ENCODE measurements around the gene MAP7. TPM values are rescaled to one million over a fixed set of nuclear protein-coding genes. Genes with fewer than 3 reads are reported as not detected.
A peak's percentile ranks its signal among the peaks of the same experiment; 100 is the strongest.
"Not testable (repeated sequence)": the region's sequence is repeated elsewhere in the genome, so short reads cannot be mapped to it uniquely, and the experiment has no call there.

The MAP7 gene
- total RNA-seq (2014; rRNA removed; shearing (Covaris generic)) = 0.11 TPM in 1 of 2 replicates, not detected in the other

DNA sequence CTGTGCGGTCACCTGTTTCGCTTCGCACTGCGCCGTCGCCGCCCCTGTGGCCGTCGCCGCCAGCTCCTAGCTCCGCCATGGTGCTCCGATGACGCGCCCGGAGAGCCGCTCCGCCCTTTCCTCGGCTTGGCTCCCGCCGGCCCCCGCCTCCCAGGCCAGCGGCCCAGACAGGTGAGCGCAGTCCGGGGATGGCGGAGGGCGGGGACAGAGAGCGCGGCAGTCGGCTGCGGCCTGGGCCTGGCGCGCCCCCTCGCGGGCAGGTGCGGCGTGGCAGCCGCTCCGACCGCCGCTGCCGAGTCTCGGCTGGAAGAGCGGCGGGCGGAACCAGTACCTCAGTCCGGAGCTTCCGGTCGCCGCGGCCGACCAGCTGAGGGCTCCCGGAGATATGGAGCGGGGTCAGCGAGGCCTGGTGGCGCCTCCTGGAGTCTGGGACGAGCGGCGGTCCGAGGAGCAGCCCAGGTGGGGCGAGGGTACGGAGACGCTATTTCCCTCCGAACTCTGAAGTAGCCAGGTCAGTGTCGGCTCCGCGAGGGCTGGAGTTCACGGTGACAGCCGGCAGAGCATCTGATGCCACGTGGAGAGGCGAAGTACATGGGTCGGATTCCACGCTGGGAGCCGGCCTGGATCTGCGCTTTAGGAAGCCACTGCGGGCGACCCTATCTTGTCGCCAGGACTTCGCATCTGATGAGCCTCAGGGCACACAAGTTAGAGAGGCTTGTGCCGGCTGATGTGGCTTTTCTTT, at the start of gene MAP7:
Gene MAP7, minus strand, starts transcription at position 93 of the 742 bp plus-strand sequence. Its CDS starts 14 bp downstream, at position 79.
- Histone ChIP-seq H3K36me3 (no peaks in the 10 kb centered on the region; the same call in 1 of the 2 replicates), H3K9me3 (replicated peaks) (peaks cover 6% of the 10 kb centered on the region; the same call in 1 of the 2 replicates), H3K4me3 (peak within 1 kb of the TSS; percentile 56), H3K27me3 (replicated peaks) (peaks cover 53% of the 10 kb centered on the region), H3K27ac (no peak within 1 kb of the TSS), H3K4me1 (replicated peaks) (peaks cover 15% of the 10 kb centered on the region)
- DNase-seq (ENCODE audit: low read depth in 1 of 2, low spot score in 2 of 2) = peak in 1 of 2 experiments; percentile 9

DNA sequence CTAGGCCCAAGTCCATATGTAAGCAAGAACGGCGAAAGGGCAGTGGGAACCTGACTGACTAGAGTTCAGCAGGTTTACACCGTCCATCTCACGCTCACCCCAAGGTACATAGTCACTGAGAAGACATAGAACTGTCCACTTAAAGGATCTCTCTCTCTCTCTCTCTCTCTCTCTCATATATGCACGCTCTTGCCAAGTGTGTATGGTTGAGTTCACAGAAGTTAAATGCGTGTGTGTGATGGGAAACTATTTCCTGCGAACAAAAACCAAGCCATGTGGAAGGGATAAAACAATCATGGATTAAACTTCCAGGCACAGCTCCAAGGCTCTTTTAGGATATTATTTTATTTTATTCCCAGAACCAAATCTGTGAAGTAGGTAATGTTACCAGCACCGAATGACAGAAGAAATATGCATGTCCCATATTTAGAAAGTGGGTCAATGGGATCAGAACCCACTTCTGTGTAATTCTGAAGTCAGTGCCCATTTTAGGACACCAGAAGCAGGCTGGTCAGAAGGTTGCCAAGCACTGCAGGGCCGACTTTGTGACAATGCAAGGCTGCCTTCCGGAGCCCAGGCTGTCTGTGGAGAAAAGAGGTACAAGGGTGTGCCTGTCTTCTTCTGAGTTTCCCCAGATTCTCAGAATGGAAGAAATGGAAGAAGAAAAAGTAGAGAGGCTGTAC, 49.2 kb upstream of the MAP7 start:
- H3K4me1 ChIP-seq (replicated peaks) = peaks cover 13% of the 10 kb centered on the region
- no peak overlapping the region for H3K27ac ChIP-seq
- H3K9me3 ChIP-seq (replicated peaks) = no peaks in the 10 kb centered on the region
- no peaks in the 10 kb centered on the region for H3K27me3 ChIP-seq (replicated peaks)
- no peak overlapping the region for H3K4me3 ChIP-seq
- no peak for DNase-seq (ENCODE audit: low read depth in 1 of 2, low spot score in 2 of 2)
- peaks cover 11% of the 10 kb centered on the region for H3K36me3 ChIP-seq

DNA sequence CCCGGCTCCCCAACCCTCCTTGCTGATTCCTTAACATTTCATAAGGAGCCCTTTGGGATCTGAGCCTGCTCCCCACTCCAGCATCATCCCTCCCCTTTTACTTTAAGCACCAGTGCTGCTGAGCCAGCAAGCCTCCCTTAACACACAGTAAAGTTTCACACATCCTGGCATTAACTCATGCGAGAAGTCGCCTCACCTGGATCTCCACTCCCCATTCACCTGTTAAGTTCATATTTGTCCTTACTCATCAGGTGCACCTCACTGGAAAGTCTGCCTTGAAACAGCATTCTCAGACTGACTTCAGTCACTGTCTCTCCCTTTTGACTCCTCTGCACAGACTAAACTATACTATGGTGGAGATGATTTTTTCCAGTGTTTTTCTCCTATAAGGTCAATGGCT, 47.8 kb upstream of the MAP7 start:
- Histone ChIP-seq H3K4me3 (no peak overlapping the region), H3K4me1 (replicated peaks) (peaks cover 26% of the 10 kb centered on the region), H3K27ac (no peak overlapping the region), H3K36me3 (peaks cover 9% of the 10 kb centered on the region), H3K9me3 (replicated peaks) (no peaks in the 10 kb centered on the region), H3K27me3 (replicated peaks) (no peaks in the 10 kb centered on the region)
- DNase-seq (ENCODE audit: low read depth in 1 of 2, low spot score in 2 of 2) = no peak

DNA sequence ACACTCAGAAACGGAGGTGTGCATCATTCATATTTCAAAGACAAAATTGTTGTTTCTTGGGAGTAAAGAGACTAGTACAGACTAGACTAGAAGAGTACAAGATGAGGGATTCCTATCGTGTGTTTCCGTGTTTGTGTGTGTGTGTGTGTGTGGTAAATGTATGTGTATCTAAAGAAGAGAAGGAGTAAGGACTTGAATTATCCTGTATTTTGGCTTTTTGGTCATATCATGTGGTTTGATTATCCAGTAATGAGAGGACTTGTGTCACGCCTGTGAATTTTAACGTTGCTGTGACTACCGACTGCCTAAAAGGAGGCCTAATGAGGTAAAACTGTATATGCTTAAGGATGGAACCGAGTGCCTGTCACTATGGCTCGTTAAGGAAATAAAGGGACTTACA, 44.4 kb upstream of the MAP7 start:
- peaks cover 27% of the 10 kb centered on the region for H3K36me3 ChIP-seq
- H3K4me3 ChIP-seq = peak overlapping the region; percentile 18
- H3K27ac ChIP-seq = peak overlapping the region; percentile 94
- H3K9me3 ChIP-seq (replicated peaks) = no peaks in the 10 kb centered on the region
- DNase-seq (ENCODE audit: low read depth in 1 of 2, low spot score in 2 of 2) = no peak
- peaks cover 26% of the 10 kb centered on the region for H3K4me1 ChIP-seq (replicated peaks)
- H3K27me3 ChIP-seq (replicated peaks) = no peaks in the 10 kb centered on the region

DNA sequence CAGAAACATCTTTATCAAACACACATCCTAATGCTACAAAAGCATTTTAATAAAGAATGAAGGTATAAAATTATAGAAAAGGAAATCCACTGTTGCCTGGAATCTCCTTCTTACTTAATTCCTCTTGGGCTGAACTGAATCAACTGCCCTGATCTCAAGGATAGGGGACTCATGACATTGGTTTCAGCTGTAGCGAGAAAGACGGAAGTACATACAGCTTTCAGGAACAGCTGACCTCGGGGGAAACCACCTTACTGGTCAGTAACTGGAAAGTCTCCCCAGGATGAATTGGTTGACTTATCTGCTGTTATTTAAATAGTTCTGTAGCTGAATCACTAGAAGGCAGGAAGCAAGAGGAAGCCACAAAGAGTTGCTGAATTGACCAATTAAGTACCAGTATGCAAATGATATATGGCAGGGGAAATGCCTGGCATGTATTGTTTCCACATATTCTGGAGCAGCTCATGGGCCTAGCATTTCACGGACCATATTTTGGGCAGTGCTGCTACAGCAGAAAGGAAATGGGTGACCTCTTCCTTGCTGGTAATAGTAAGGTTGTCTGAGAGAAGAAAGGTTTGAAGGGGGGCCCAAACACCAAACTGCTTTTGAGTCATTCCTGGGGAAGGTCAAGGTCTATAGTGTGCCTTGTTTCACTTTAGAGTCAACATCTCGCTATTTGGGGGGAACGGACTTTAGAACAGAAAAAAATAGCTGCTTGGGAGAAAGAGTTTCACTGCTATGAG, 43.7 kb upstream of the MAP7 start:
- H3K9me3 ChIP-seq (replicated peaks) = no peaks in the 10 kb centered on the region
- H3K4me1 ChIP-seq (replicated peaks) = peaks cover 26% of the 10 kb centered on the region
- H3K36me3 ChIP-seq = peaks cover 27% of the 10 kb centered on the region
- peak overlapping the region; percentile 18 for H3K4me3 ChIP-seq
- H3K27me3 ChIP-seq (replicated peaks) = no peaks in the 10 kb centered on the region
- peak overlapping the region; percentile 94 for H3K27ac ChIP-seq
- peak; percentile 86 to 95 for DNase-seq (ENCODE audit: low read depth in 1 of 2, low spot score in 2 of 2)

DNA sequence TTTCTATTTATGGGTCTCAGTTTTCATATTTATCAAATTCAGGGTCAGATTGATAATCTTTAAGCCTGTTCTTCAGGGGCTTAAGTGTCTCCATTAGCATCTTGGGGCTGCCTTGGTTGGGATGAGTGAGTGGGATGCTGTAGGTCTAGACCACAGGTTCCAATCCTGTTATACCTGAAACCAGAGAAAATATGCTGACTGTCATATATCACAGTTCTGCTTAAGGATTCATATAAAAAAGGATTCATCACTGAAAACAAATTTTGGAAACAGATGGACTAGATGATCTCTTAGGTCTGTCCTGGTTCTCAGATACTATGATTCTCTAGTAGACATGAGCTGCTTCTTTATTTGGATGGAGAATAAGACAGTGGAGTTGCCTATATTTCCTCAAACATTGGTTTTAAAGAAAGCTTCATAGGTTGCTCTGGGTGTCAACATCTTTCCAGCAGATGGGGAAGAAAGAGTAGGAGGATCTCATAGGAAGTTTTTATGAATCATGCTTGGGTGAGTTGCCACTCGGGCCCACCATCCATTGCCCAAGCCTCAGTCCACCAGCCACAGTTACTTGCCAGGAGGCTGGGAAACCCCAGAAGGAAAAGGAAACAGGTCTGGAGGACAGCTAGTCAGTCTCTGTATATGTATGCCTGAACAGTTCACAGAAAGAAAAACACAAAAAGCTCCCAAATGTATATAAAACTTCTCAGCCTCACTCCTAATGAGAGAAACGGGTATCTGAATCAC, 42.9 kb upstream of the MAP7 start:
- no peak for DNase-seq (ENCODE audit: low read depth in 1 of 2, low spot score in 2 of 2)
- no peaks in the 10 kb centered on the region for H3K9me3 ChIP-seq (replicated peaks)
- no peak overlapping the region for H3K4me3 ChIP-seq
- no peaks in the 10 kb centered on the region for H3K27me3 ChIP-seq (replicated peaks)
- peaks cover 26% of the 10 kb centered on the region for H3K4me1 ChIP-seq (replicated peaks)
- peak overlapping the region; percentile 94 for H3K27ac ChIP-seq
- H3K36me3 ChIP-seq = peaks cover 27% of the 10 kb centered on the region

DNA sequence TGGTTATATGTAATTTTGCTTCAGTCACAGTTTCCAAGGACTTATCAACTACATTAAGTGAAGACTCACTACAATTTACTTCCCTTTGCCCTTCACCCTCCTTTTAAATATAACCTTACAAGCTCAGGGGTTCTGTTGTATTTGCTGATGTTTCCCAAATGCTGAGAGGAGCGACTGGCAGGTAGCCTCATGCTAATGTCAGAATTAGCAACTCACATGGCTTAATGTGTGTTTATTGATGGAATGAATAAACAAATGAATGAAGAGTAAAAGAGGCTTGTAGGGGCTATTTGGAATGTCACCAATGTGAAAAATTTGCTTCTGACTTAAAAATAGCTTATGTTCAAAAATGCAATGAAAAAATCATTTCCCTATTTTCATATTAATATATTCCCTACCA, 41.4 kb upstream of the MAP7 start:
- peaks cover 27% of the 10 kb centered on the region for H3K36me3 ChIP-seq
- H3K27me3 ChIP-seq (replicated peaks) = no peaks in the 10 kb centered on the region
- H3K4me1 ChIP-seq (replicated peaks) = peaks cover 30% of the 10 kb centered on the region
- H3K9me3 ChIP-seq (replicated peaks) = no peaks in the 10 kb centered on the region
- DNase-seq (ENCODE audit: low read depth in 1 of 2, low spot score in 2 of 2) = no peak
- H3K27ac ChIP-seq = no peak overlapping the region
- H3K4me3 ChIP-seq = no peak overlapping the region

DNA sequence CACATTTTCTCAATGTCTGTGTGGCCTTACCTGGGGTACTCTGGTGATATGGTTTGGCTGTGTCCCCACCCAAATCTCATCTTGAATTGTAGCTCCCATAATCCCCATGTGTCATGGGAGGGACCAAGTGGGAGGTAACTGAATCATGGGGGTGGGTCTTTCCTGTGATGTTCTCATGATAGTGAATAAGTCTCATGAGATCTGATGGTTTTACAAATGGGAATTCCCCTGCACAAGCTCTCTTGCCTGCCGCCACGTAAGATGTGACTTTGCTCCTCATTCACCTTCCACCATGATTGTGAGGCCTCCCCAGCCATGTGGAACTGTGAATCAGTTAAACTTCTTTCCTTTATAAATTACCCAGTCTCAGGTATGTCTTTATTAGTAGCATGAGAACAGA, 40.6 kb upstream of the MAP7 start:
- DNase-seq (ENCODE audit: low read depth in 1 of 2, low spot score in 2 of 2); H3K4me3 ChIP-seq: not testable (repeated sequence)
- H3K4me1 ChIP-seq (replicated peaks) = peaks cover 37% of the 10 kb centered on the region

DNA sequence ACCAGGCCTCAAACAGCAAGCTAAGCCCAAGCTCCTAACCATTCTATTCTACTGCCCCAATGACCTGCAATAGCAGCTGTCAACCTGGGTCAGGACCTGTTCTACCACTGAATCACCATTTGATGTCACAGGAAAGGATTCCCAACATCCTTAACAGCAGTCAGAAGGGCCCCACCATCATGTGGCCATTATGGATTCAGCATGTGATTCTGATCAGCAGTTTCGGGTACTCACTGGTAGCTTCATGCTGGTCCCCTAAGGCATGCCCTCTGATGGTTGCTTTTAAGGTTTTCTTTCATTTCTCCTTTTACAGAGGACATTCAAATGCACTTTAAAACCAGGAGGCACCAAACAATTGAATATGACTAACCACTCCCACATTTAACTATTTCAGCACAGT, 37.3 kb upstream of the MAP7 start:
- Histone ChIP-seq H3K36me3 (peaks cover 21% of the 10 kb centered on the region), H3K27ac (no peak overlapping the region), H3K4me1 (replicated peaks) (peaks cover 16% of the 10 kb centered on the region), H3K9me3 (replicated peaks) (no peaks in the 10 kb centered on the region; the same call in 1 of the 2 replicates), H3K4me3 (no peak overlapping the region), H3K27me3 (replicated peaks) (no peaks in the 10 kb centered on the region)
- no peak for DNase-seq (ENCODE audit: low read depth in 1 of 2, low spot score in 2 of 2)

More for the DNA sequence above, 40.6 kb upstream of the MAP7 start:
- not testable (repeated sequence) for H3K9me3 ChIP-seq (replicated peaks); H3K27ac ChIP-seq; H3K27me3 ChIP-seq (replicated peaks)
- peaks cover 27% of the 10 kb centered on the region for H3K36me3 ChIP-seq

DNA sequence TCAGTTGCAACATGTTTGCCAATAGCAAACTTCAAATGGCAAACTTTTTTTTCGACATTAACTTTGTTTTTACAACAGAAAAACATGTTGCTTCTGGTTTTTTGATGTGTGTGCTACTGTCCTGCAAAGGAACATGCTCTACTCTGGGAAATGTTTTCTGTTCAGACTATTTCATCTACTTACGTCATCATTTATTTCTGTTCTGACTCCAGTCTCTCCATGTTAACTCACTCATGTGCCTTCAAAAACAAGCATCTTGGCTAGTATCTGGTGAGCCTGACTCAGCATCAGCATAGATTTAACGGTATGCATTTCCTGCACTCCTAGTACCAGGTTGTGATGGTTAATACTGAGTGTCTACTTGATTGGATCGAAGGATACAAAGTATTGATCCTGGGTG, 36.1 kb upstream of the MAP7 start:
- H3K27ac ChIP-seq = peak overlapping the region; percentile 45
- no peak overlapping the region for H3K4me3 ChIP-seq
- peaks cover 21% of the 10 kb centered on the region for H3K36me3 ChIP-seq
- peak in 1 of 2 experiments; percentile 54 for DNase-seq (ENCODE audit: low read depth in 1 of 2, low spot score in 2 of 2)
- peaks cover 16% of the 10 kb centered on the region for H3K4me1 ChIP-seq (replicated peaks)
- H3K27me3 ChIP-seq (replicated peaks) = no peaks in the 10 kb centered on the region
- no peaks in the 10 kb centered on the region; the same call in 1 of the 2 replicates for H3K9me3 ChIP-seq (replicated peaks)

DNA sequence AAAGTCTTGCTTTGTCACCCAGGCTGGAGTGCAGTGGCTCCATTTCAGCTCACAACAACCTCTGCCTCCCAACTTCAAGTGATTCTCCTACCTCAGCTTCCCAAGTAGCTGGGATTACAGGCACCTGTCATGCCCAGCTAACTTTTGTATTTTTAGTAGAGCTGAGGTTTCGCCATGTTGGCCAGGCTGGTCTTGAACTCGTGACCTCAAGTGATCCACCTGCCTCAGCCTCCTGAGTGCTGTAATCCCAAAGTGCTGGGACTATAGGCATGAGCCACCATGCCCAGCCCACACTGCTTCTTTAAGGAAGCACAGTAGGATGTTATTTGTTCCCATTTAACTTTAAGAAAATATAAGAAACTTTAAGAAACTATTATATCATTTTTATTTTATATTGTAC, 35.3 kb upstream of the MAP7 start:
- H3K4me1 ChIP-seq (replicated peaks) = peaks cover 16% of the 10 kb centered on the region
- not testable (repeated sequence) for H3K27me3 ChIP-seq (replicated peaks); H3K27ac ChIP-seq; DNase-seq (ENCODE audit: low read depth in 1 of 2, low spot score in 2 of 2); H3K9me3 ChIP-seq (replicated peaks); H3K4me3 ChIP-seq
- H3K36me3 ChIP-seq = peaks cover 19% of the 10 kb centered on the region

DNA sequence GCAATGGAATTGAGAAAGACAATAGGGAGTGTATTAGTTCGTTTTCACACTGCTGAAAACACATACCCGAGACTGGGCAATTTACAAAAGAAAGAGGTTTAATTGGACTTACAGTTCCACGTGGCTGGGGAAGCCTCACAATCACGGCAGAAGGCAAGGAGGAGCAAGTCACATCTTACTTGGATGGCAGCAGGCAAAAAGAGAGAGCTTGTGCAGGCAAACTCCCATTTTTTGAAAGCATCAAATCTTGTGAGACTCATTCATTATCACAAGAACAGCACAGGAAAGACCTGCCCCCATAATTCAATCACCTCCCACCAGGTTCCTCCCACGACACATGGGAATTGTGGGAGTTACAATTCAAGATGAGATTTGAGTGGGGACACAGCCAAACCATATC, 34.1 kb upstream of the MAP7 start:
- H3K27me3 ChIP-seq (replicated peaks); H3K4me3 ChIP-seq; H3K27ac ChIP-seq; H3K9me3 ChIP-seq (replicated peaks); DNase-seq (ENCODE audit: low read depth in 1 of 2, low spot score in 2 of 2): not testable (repeated sequence)
- Histone ChIP-seq H3K36me3 (peaks cover 24% of the 10 kb centered on the region), H3K4me1 (replicated peaks) (peaks cover 16% of the 10 kb centered on the region)
